GM19438 (cell line): Measurements from ENCODE around the gene PCED1B.
"Not testable (repeated sequence)": the region's sequence is repeated elsewhere in the genome, so short reads cannot be mapped to it uniquely, and the experiment has no call there.

Experiments used
- ATAC-seq: cut with Tn5 transposase; IDR thresholded peaks from one replicate; pipeline ENCODE4 v1.9.1; 2021; ENCODE audit warnings: low read depth; ENCODE audit not compliant: unreplicated experiment

Gene PCED1B

GRCh38 chr12:47268501-47269454 is 189.4 kb downstream of the PCED1B start:
- peak; percentile 79 for ATAC-seq

GRCh38 chr12:47269916-47270315 is 190.5 kb downstream of the PCED1B start:
- ATAC-seq, result no peak

- no peak for ATAC-seq
Measured at GRCh38 chr12:47270782-47271664, 191.6 kb downstream of the PCED1B start.

- ATAC-seq, result no peak
Measured at GRCh38 chr12:47271800-47272239, 192.4 kb downstream of the PCED1B start.

- no peak for ATAC-seq
Measured at GRCh38 chr12:47272412-47273190, 193.2 kb downstream of the PCED1B start.

- no peak for ATAC-seq
Measured at GRCh38 chr12:47273191-47273626, 193.8 kb downstream of the PCED1B start.

- ATAC-seq, result no peak
Measured at GRCh38 chr12:47274760-47275159, 195.3 kb downstream of the PCED1B start.

- ATAC-seq, result peak; percentile 30
Measured at GRCh38 chr12:47276253-47276620, 196.8 kb downstream of the PCED1B start.

- ATAC-seq, result peak; percentile 92
Measured at GRCh38 chr12:47276621-47277309, 197.3 kb downstream of the PCED1B start.

GRCh38 chr12:47277972-47278448 is 198.6 kb downstream of the PCED1B start:
- ATAC-seq, result no peak

GRCh38 chr12:47279758-47280157 is 200.3 kb downstream of the PCED1B start:
- not testable (repeated sequence) for ATAC-seq

GRCh38 chr12:47280543-47281300 is 201.3 kb downstream of the PCED1B start:
- ATAC-seq, result no peak

- ATAC-seq, result no peak
Measured at GRCh38 chr12:47281667-47282171, 202.3 kb downstream of the PCED1B start.

GRCh38 chr12:47282206-47282605 is 202.8 kb downstream of the PCED1B start:
- no peak for ATAC-seq
